NT2/D1 (cell line): ENCODE data around the gene CHRFAM7A.
"Not testable (repeated sequence)": the region's sequence is repeated elsewhere in the genome, so short reads cannot be mapped to it uniquely, and the experiment has no call there.

Experiments
- DNase-seq: peaks from one replicate; pipeline ENCODE4 v3.0.0-alpha.2; 2011; ENCODE audit warnings: low read depth, low spot score
- H3K27me3 ChIP-seq: 2 replicates; pipeline ENCODE4 v1.6.0; 2011; ENCODE audit warnings: mild to moderate bottlenecking; ENCODE audit not compliant: insufficient read length, insufficient read depth
- H3K36me3 ChIP-seq: 2 replicates; pipeline ENCODE4 v1.6.1; 2011; ENCODE audit warnings: mild to moderate bottlenecking, low read length, mixed read lengths; ENCODE audit not compliant: insufficient read depth, insufficient read length
- H3K4me1 ChIP-seq: 2 replicates; pipeline ENCODE4 v1.5.1; 2011; ENCODE audit not compliant: insufficient read depth, insufficient read length
- H3K4me3 ChIP-seq: 2 replicates; pipeline ENCODE4 v1.5.1; 2011; ENCODE audit warnings: low read depth; ENCODE audit not compliant: insufficient read length
- H3K9ac ChIP-seq: 2 replicates; pipeline ENCODE4 v1.6.0; 2011; ENCODE audit warnings: low read depth; ENCODE audit not compliant: insufficient read length
- H3K9me3 ChIP-seq: 2 replicates; pipeline ENCODE4 v1.5.1; 2011; ENCODE audit warnings: mild to moderate bottlenecking, low read length; ENCODE audit not compliant: insufficient read depth

Gene CHRFAM7A

DNA sequence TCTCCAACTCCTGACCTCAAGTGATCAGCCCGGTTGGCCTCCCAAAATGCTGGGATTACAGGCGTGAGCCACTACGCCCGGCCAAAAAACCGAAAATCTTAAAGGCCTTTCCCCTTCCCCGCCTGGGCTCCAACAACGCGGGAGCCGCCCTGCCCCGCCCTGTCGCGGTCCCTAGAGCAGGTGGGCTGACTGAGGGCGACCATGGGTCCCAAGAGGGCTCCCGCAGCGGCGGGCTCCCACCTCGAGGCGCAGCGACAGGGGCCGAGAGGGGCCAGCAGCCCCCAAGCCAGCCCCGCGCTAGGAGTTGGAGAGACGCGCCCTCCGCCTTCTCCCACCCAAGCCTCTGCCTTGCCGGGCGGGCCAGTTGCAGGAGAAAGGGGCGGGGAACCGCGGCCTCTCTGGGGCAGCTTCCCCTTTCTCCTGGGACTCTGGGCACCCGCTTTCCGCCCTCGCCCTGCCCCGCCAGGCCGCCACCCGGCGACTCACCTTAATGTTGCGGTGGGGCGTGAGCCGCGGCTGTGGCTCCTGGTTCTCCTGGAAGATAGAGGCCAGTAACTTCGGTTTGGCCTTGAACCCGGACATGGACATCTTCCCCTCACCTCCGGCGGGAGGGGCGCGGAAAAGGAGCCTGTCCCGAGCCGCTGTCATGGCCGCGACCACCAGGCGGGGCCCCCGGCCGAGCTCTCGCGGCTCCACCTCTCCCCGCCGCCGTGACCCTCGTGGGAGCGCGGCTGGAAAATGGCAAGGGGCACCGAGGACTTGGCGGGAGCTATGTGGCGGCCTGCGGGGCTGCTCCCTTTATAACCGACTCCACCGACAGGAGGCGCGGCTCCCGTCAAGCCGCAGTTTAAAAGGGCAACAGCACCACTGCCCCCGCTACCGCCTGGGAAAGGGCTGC is at the start of gene CHRFAM7A:
TSS of gene CHRFAM7A (minus strand) at position 775 of the 898 bp plus-strand sequence. CDS start 10,189 bp downstream, outside the sequence.
- H3K9ac ChIP-seq, H3K4me3 ChIP-seq, H3K9me3 ChIP-seq, H3K27me3 ChIP-seq, H3K4me1 ChIP-seq, H3K36me3 ChIP-seq, DNase-seq: not testable (repeated sequence)

GRCh38 chr15:30438348-30438747 is 45.0 kb upstream of the CHRFAM7A start:
- not testable (repeated sequence) for H3K4me3 ChIP-seq, H3K9me3 ChIP-seq, DNase-seq, H3K27me3 ChIP-seq, H3K36me3 ChIP-seq, H3K4me1 ChIP-seq, H3K9ac ChIP-seq

DNA sequence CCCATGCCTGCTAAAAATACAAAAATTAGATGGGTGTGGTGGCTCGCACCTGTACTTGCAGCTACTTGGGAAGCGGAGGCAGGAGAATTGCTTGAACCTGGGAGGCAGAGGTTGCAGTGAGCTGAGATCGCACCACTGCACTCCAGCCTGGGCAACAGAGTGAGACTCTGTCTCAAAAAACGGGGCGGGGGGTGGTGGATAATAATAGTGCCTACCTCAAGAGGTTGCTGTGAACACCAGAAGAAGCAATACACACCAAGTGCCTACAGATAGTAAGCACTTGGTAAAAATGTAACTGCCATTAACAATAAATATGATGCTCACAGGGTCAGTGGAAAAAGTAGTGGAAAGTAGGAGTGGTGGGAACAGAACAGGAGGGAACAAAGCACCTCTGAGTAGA is 42.5 kb upstream of the CHRFAM7A start:
- not testable (repeated sequence) for H3K27me3 ChIP-seq, H3K9ac ChIP-seq, H3K4me3 ChIP-seq, H3K4me1 ChIP-seq, H3K9me3 ChIP-seq, DNase-seq, H3K36me3 ChIP-seq

DNA sequence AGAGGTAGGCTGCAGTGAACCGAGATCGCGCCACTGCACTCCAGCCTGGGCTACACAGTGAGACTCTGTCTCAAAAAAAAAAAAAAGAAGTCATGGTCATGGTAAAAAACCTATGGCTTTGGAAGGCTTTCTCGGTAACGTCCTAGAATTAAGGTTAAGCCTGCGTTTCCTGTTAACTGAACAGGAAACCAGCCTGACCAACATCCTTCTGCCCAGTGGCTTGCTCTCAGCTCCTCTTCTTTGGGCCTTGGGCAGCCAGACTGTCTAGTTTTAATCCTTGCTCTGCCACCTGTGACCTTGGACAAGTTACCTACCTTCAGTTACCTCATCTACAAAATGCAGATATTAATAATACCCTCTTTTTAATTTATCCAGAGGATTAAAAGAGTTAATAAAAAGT is 27.4 kb upstream of the CHRFAM7A start:
- H3K9ac ChIP-seq, H3K36me3 ChIP-seq, H3K27me3 ChIP-seq, H3K4me1 ChIP-seq, DNase-seq, H3K9me3 ChIP-seq, H3K4me3 ChIP-seq: not testable (repeated sequence)

DNA sequence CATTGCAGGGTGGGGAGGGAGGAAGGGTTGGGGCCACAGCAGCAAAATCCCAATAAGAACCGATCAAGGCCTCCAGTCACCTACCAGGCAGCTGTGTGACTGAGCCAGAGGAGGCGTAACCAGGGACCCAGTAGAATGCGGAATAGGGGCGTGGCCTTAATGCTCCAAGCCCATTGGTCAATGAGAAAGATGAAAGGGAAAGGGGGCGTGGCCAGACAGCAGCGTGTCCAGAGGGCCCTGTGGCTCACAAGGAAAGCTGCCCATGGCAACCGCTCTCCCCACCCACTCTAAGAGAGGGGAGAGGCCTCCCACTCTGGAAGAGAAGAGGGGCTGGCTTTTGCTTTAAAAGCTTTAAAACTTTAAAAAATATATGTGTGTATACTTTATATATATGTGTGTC is 20.8 kb upstream of the CHRFAM7A start, which contains the start of gene GOLGA8R:
TSS of gene GOLGA8R (minus strand) at position 101 of the 400 bp plus-strand sequence. CDS start at position 3, 98 bp downstream.
- H3K9me3 ChIP-seq, H3K27me3 ChIP-seq, H3K4me3 ChIP-seq, DNase-seq, H3K36me3 ChIP-seq, H3K9ac ChIP-seq, H3K4me1 ChIP-seq: not testable (repeated sequence)

DNA sequence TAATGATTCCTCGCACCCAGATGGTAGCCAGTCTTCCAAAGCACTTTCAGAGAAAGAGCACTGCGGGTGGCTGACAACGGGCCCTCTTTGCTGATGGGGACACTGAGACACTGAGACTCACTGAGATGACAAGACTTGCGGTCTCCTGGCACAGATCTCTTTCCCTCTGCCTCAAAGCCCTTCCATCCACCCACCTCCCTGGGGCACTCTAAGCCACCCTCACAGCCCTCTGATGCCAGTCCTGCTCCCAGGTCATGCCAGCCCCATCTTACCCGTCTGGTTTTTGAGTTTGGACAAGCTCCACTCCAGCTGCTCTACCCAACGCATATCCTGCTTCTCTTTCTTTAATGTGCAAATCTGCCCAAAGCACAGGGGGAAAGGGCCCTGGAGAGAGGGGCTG is 14.3 kb upstream of the CHRFAM7A start:
- H3K36me3 ChIP-seq, H3K4me3 ChIP-seq, H3K9ac ChIP-seq, H3K9me3 ChIP-seq, H3K27me3 ChIP-seq, H3K4me1 ChIP-seq, DNase-seq: not testable (repeated sequence)

GRCh38 chr15:30398988-30399387 is 5.6 kb upstream of the CHRFAM7A start:
- not testable (repeated sequence) for H3K9me3 ChIP-seq, H3K4me3 ChIP-seq, H3K9ac ChIP-seq, DNase-seq, H3K36me3 ChIP-seq, H3K4me1 ChIP-seq, H3K27me3 ChIP-seq

GRCh38 chr15:30393664-30393991 is 288 bp upstream of the CHRFAM7A start:
- H3K27me3 ChIP-seq, H3K4me3 ChIP-seq, H3K9me3 ChIP-seq, H3K4me1 ChIP-seq, H3K36me3 ChIP-seq, DNase-seq, H3K9ac ChIP-seq: not testable (repeated sequence)

DNA sequence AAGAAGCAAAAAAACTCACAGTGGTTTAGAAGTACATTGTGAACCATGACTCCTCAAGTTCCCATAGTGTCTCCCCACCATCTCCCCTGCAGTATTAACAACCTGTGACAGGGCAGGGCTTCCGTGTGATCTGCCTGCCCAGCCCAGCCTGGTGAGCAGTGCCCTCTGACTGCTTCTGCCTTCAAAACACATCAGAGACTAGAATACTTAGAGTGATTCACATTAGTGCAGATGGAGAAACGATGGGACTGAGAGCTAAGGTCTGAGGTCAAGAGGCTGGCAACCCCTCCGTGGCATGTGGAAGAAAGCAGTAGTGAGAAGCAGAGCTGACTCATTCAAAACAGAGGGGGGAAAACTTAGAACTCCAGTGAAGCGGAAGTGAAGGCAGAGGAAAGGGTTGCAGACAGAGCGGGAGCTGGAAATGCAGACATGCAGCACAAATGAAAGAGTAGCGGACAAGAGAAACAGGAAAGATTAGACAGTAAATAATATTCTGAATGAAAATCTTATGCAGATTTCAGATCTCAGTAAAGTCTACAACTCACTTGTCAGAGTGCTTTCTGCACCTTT is 6.9 kb downstream of the CHRFAM7A start:
- not testable (repeated sequence) for H3K4me3 ChIP-seq, H3K27me3 ChIP-seq, H3K9ac ChIP-seq, DNase-seq, H3K36me3 ChIP-seq, H3K9me3 ChIP-seq, H3K4me1 ChIP-seq

DNA sequence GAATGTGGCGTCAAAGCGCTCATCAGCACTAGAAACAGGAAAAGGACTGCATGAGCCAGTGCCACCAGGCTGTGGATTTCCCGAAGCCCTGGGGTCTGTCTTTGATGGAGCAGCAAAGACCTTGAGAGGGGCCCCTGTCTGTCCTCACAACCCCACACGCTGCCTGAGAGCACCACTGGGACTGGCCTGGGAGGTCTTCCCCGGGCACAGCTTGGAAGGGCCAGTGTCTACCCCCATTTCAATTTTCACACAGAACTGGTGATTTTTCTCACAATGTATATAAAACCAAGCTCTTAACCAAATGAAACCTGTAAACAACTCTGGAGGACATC is 16.3 kb downstream of the CHRFAM7A start:
- not testable (repeated sequence) for H3K4me1 ChIP-seq, H3K36me3 ChIP-seq, H3K9me3 ChIP-seq, H3K27me3 ChIP-seq, H3K9ac ChIP-seq, H3K4me3 ChIP-seq, DNase-seq

DNA sequence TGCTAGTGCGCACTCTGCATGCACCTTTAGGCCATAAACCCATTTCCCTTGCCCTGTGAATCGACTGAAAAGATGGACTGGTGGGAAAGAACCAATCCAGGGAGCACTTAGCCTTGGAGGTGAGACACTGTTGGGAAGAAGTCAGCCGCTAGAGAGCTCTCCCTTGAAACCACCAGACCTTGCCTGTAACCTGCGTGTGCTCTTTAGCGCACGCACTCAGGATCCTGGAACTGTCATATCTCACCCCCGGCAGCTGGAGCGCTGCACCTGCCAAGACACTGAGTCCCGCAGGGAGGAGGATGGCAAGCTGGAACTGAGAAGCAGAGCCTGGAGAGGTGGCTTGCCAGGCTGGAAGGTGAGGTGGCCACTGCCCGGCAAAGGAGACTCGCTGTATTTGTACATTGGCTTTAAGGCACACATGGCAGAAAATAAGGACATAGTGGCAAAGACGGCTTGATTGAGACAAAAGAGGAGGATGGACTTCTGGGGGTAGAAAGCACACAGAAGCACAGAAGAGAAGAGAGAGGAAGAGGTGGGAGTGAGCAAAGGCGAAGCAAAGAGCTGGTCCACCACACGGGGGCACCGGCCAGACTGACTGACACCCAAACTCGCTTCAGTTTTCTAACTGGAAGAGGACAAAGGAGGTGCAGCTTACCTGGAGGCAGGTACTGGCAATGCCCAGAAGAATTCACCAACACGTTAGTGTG is 16.8 kb downstream of the CHRFAM7A start:
- not testable (repeated sequence) for DNase-seq, H3K36me3 ChIP-seq, H3K9ac ChIP-seq

GRCh38 chr15:30375872-30376271 is 17.5 kb downstream of the CHRFAM7A start:
- H3K4me3 ChIP-seq, DNase-seq, H3K27me3 ChIP-seq, H3K9me3 ChIP-seq, H3K9ac ChIP-seq, H3K36me3 ChIP-seq, H3K4me1 ChIP-seq: not testable (repeated sequence)

More for the DNA sequence above, 16.8 kb downstream of the CHRFAM7A start:
- H3K4me3 ChIP-seq, H3K4me1 ChIP-seq, H3K9me3 ChIP-seq, H3K27me3 ChIP-seq: not testable (repeated sequence)
